Stimulated activated CD4-positive, alpha-beta T cell treated with anti-CD3 and anti-CD28 coated beads, Interleukin-4, amount 100 ng/mL, for 4 hours (primary cell): ENCODE results near the gene BTRC.
A peak's percentile ranks its signal among the peaks of the same experiment; 100 is the strongest.

Source experiments
- DNase-seq, 2 experiments: peaks; one replicate each; pipeline ENCODE4 v3.0.0-alpha.2; 2020

Gene BTRC

GRCh38 chr10:101569622-101570427 lies 215.9 kb downstream of the BTRC start:
- DNase-seq: peak; percentile 63 to 82

GRCh38 chr10:101570428-101571270 lies 216.7 kb downstream of the BTRC start:
- DNase-seq: no peak

GRCh38 chr10:101571271-101571925 lies 217.4 kb downstream of the BTRC start:
- DNase-seq: no peak

GRCh38 chr10:101572126-101572525 lies 218.2 kb downstream of the BTRC start:
- no peak for DNase-seq

- DNase-seq: no peak
These were observed 218.8 kb downstream of the BTRC start for GRCh38 chr10:101572785-101573184.

- DNase-seq: no peak
These were observed 220.2 kb downstream of the BTRC start for GRCh38 chr10:101573885-101574753.

- no peak for DNase-seq
These were observed 221.1 kb downstream of the BTRC start for GRCh38 chr10:101575091-101575490.

GRCh38 chr10:101575580-101576210 lies 221.7 kb downstream of the BTRC start:
- DNase-seq: no peak

- DNase-seq: no peak
These were observed 222.4 kb downstream of the BTRC start for GRCh38 chr10:101576211-101576863.

GRCh38 chr10:101577121-101577871 lies 223.3 kb downstream of the BTRC start:
- DNase-seq: no peak

GRCh38 chr10:101578192-101578591 lies 224.2 kb downstream of the BTRC start:
- no peak for DNase-seq

GRCh38 chr10:101578803-101579515 lies 225.0 kb downstream of the BTRC start:
- DNase-seq: no peak

- DNase-seq: no peak
These were observed 225.5 kb downstream of the BTRC start for GRCh38 chr10:101579516-101579870.

- no peak for DNase-seq
These were observed 226.8 kb downstream of the BTRC start for GRCh38 chr10:101580486-101581399.

- DNase-seq: no peak
These were observed 231.9 kb downstream of the BTRC start for GRCh38 chr10:101585841-101586240.

- DNase-seq: peak; percentile 87 to 93
These were observed 234.0 kb downstream of the BTRC start, which contains the start of the genes DPCD and POLL for GRCh38 chr10:101587725-101588653. Gene DPCD (plus strand): TSS chr10:101588321. CDS start chr10:101588337, 16 bp downstream. Gene POLL (minus strand): TSS chr10:101588257. CDS start chr10:101587360, 897 bp downstream.

GRCh38 chr10:101588879-101589278 lies 234.9 kb downstream of the BTRC start:
- no peak for DNase-seq
